Activated T-cell treated with anti-CD3 and anti-CD28 coated beads, Interleukin-2, amount 50 U/mL, for 72 hours (primary cell): ENCODE results near the gene SPINDOC. TPM values are rescaled to one million over a fixed set of nuclear protein-coding genes. Genes with fewer than 3 reads are reported as not detected.

Experiments
- ATAC-seq, 2 donors: fragments of 150-1000 bp; cut with Tn5 transposase; replicated peaks in 1 of 2; 2 replicates each; pipeline ENCODE4 v1.10.0; 2021; ENCODE audit warnings: moderate library complexity in 2 of 2, mild to moderate bottlenecking in 1 of 2
- DNase-seq, 2 donors: peaks; one replicate each; pipeline ENCODE4 v3.0.0; 2021 to 2022; ENCODE audit warnings: mixed read lengths in 1 of 2
- H3K27ac Mint-ChIP-seq: one replicate; pipeline ENCODE4 v1.8.0; 2022; ENCODE audit warnings: mild to moderate bottlenecking, moderate library complexity, mixed read lengths
- H3K27me3 Mint-ChIP-seq: one replicate; pipeline ENCODE4 v1.8.0; 2022; ENCODE audit warnings: low read depth, mixed read lengths
- H3K36me3 Mint-ChIP-seq, 2 donors: one replicate each; pipeline ENCODE4 v1.8.0; 2022; ENCODE audit warnings: mixed read lengths in 2 of 2, mild to moderate bottlenecking in 1 of 2; ENCODE audit not compliant: insufficient read depth in 2 of 2
- H3K4me1 Mint-ChIP-seq: one replicate; pipeline ENCODE4 v1.8.0; 2022; ENCODE audit warnings: low read depth, mixed read lengths
- H3K4me3 Mint-ChIP-seq, 2 donors: one replicate each; pipeline ENCODE4 v1.8.0; 2022; ENCODE audit warnings: mild to moderate bottlenecking in 2 of 2, mixed read lengths in 2 of 2, moderate library complexity in 2 of 2
- H3K9me3 Mint-ChIP-seq, 2 donors: one replicate each; pipeline ENCODE4 v1.8.0; 2022; ENCODE audit warnings: mixed read lengths in 2 of 2
- total RNA-seq, 2 donors: library from RNA; stranded (reverse); gene quantifications; one replicate each; pipeline ENCODE4 v1.2.3, GENCODE V29; 2022

The SPINDOC gene
- total RNA-seq, 2 donors from 2014 or later, result 21.9 to 26.7 TPM

DNA sequence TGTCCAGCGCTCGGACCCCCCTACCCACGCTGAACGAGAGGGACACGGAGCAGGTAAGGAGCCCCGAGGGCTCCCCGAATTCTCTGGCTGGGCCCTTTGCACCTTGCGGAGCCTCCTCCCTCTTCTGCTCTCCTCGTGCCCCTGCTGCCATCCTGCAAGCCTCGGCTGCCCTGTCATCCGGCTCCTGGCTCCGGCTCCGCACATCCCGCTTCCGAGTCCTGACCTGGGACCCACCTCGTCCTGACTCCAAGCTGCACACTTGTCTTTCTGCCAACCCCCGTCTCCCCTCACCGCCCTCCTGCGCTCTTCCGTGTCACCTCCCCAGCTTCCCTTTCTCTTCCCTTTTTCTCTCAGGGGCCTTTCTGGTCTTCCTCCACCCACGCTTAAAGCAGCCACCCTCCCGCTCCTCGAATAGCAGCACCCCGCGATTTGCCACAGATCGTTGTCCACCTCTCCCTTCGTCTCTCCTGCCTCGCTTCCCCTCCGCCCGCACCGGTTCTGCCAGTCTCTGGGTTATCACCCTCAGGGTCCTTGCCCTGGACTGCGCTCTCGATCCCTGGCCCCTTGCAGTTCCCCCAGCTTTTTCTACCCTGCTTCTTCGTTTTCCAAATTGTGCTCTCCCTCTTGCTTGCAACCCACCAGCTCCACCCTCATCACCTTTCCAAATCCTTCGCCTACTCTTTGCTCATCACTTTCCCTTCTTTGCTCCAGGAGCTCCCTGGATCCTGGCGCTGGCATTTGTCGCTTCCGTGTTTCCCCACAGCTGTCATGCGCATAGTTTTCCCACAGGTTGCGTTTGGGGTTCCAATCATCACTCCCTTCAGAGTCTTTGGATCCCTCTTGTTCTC is 26.5 kb downstream of the SPINDOC start:
- H3K36me3 Mint-ChIP-seq, result peaks cover 11 to 14% of the 10 kb centered on the region in 2 donors
- H3K9me3 Mint-ChIP-seq, result no peaks in the 10 kb centered on the region
- ATAC-seq (no peak), DNase-seq (peak; percentile 38 to 49)
- peak overlapping the region; percentile 92 to 94 for H3K4me3 Mint-ChIP-seq
- H3K27me3 Mint-ChIP-seq, result no peaks in the 10 kb centered on the region
- peak overlapping the region; percentile 87 for H3K27ac Mint-ChIP-seq
- peaks cover 66% of the 10 kb centered on the region for H3K4me1 Mint-ChIP-seq

DNA sequence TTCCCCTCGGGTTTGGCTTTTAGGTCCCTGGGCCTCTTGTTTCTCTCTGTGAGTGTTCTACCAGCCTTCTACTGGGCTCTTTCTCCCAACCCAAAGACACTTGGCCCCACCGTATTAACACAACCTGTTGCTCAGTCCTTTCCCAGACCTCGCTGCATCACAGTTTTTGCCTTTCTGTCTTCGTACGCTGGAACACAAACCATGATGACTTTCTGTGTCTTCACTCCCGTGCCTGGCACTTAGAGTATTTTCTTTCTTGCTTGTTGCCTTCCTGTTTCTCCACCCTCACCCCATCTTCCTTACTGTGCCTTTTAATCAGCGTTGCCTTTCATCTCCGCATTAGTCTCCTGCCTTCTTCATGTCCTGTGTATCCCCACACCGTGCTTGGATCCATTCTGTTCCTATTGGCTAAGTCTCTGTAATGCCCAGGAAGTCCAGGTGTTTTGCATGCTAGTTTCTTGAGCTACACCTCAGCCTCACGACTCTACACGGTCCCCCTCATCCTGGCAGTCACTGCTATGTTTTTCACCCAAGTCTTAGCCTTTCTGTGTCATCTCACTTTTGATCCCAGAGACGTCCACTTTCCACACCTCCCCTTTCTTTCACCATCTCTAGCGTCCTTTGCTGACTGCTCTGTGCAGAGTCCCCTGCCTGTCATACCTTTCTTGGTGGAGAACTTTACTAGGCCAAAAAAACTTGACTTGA is 27.3 kb downstream of the SPINDOC start:
- Mint-ChIP-seq H3K9me3 (no peaks in the 10 kb centered on the region), H3K36me3 (peaks cover 11 to 14% of the 10 kb centered on the region in 2 donors), H3K4me3 (peak overlapping the region; percentile 92 to 94), H3K27me3 (no peaks in the 10 kb centered on the region), H3K27ac (peak overlapping the region; percentile 87), H3K4me1 (peaks cover 62% of the 10 kb centered on the region)
- ATAC-seq (no peak), DNase-seq (peak in 1 of 2 donors; percentile 9)

DNA sequence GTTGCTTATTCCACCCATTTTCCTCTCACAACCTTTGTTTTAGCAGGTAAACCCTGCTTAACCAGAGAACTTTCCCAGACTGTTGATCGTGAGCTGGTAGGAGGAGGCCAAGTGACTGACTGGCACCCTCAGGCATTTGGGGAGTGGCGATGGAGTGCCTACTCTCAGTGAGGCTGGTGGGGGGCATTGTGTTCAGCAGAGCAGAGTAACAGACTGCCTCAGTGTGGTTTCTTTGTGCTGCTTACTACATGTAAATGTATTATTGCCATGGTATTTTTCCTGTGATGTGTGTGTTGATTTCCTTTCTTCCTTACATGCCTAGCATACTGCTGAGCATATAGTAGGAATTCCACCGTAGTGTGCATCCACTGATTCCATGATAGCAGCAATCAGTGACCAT is 28.3 kb downstream of the SPINDOC start:
- peak overlapping the region; percentile 92 to 94 for H3K4me3 Mint-ChIP-seq
- H3K27ac Mint-ChIP-seq, result peak overlapping the region; percentile 31
- no peaks in the 10 kb centered on the region for H3K27me3 Mint-ChIP-seq
- peaks cover 68% of the 10 kb centered on the region for H3K4me1 Mint-ChIP-seq
- ATAC-seq (no peak), DNase-seq (no peak)
- no peaks in the 10 kb centered on the region for H3K9me3 Mint-ChIP-seq
- H3K36me3 Mint-ChIP-seq, result peaks cover 11 to 14% of the 10 kb centered on the region in 2 donors

DNA sequence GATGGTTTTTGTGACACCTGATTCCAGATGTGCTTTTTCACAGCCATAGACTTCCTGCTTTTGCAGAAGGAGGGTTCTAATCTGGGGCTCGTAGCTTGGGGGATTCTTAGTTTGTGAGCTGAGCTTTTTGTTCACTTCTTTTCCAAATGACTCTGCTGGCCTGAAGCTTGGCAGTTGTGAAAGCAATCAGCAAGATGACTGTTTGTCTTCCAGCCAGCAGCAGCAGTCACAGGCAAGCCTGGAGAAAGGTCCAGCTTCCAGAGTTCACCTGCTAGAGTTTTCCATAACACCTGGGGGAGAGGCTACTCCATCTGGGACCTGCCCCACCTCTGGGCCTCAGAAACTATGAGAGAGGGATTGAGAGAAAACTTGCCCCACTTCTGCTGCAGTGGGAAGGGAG is 29.8 kb downstream of the SPINDOC start:
- H3K36me3 Mint-ChIP-seq, result peaks cover 11 to 14% of the 10 kb centered on the region in 2 donors
- peak overlapping the region in 1 of 2 donors; percentile 46 for H3K4me3 Mint-ChIP-seq
- H3K27me3 Mint-ChIP-seq, result no peaks in the 10 kb centered on the region
- ATAC-seq (no peak), DNase-seq (no peak)
- H3K27ac Mint-ChIP-seq, result peak overlapping the region; percentile 73
- peaks cover 68% of the 10 kb centered on the region for H3K4me1 Mint-ChIP-seq
- no peaks in the 10 kb centered on the region for H3K9me3 Mint-ChIP-seq

DNA sequence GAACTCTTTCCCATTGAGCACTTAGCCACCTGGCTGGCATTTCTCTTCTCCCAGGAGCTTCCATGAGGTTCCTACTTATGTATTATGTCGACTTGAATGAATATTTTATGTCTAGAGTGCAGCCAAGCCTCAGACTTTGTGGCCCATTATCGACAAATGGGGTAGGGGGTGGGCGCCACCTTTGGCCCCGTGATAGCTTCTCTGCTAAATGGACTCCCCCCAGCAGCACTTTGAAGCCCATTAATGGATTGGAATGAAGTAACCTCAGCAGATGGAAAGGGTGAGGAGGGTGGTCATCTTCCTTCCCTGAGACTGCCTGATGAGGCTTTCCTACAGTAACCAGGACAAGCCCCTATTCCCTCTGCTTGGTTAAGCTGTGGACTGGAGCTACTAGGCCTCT is 31.6 kb downstream of the SPINDOC start:
- H3K36me3 Mint-ChIP-seq, result peaks cover 9 to 13% of the 10 kb centered on the region in 2 donors
- H3K4me3 Mint-ChIP-seq, result no peak overlapping the region
- DNase-seq, result no peak
- no peaks in the 10 kb centered on the region for H3K27me3 Mint-ChIP-seq
- H3K27ac Mint-ChIP-seq, result no peak overlapping the region
- H3K9me3 Mint-ChIP-seq, result no peaks in the 10 kb centered on the region
- H3K4me1 Mint-ChIP-seq, result peaks cover 80% of the 10 kb centered on the region
- no peak for ATAC-seq

DNA sequence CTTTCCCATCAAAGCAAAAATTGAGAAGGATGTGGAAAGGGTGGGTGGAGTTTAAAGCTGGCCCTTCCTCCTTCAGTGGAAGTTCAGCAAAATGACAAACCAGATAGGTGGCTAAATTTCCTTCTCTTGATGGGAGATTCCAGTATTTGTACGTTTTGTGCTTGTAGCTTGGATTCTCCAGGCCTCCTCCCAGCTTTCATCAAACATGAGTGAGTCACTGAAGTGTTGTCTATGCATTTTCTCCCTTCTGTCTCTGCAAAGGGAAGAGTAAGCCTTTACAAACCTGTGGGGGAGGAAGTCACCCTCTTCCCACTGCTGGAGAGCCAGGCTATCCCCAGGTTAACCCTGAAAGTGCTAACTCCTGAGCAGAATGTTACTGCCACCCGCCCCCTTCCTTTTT is 32.0 kb downstream of the SPINDOC start:
- Mint-ChIP-seq H3K9me3 (no peaks in the 10 kb centered on the region), H3K27ac (no peak overlapping the region), H3K27me3 (no peaks in the 10 kb centered on the region), H3K4me3 (no peak overlapping the region), H3K36me3 (peaks cover 5 to 11% of the 10 kb centered on the region in 2 donors), H3K4me1 (peaks cover 78% of the 10 kb centered on the region)
- DNase-seq (no peak), ATAC-seq (no peak)

DNA sequence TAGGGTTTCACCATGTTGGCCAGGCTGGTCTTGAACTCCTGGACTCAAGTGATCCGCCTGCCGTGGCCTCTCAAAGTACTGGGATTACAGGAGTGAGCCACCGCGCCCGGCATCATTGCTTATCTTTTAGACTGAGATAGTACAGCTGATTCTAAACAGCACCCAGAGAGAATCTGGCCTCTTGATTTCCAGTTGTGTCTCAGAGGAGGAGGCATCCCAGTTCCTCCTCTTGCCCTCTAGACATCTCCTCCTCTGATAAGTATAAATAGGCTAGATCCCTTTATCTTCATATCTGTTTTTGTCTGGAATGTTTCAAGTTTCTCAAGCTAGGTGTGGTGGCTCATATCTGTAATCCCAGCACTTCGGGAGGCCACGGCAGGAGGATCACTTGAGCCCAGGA is 32.7 kb downstream of the SPINDOC start:
- Mint-ChIP-seq H3K4me3 (no peak overlapping the region), H3K27ac (no peak overlapping the region), H3K36me3 (peaks cover 0 to 9% of the 10 kb centered on the region in 2 donors), H3K4me1 (peaks cover 78% of the 10 kb centered on the region), H3K9me3 (no peaks in the 10 kb centered on the region), H3K27me3 (no peaks in the 10 kb centered on the region)
- ATAC-seq, result no peak
- DNase-seq, result no peak

DNA sequence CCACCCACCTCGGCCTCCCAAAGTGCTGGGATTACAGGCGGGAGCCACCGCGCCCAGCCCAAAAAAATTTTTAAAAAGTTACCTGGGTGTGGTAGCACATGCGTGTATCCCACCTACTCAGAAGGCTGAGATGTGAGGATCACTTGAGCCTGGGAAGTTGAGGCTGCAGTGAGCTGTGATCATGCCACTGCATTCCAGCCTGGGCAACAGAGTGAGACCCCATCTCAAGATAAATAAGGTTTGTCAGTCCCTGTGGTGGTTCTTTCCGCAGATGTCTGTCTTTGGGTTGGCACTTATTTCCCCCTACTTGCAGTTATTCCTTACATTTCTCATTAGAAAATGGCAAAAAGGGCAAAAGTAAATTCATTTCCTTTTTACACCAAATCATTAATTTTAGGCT is 33.6 kb downstream of the SPINDOC start:
- no peak for ATAC-seq
- no peak overlapping the region for H3K4me3 Mint-ChIP-seq
- peaks cover 0 to 9% of the 10 kb centered on the region in 2 donors for H3K36me3 Mint-ChIP-seq
- no peak for DNase-seq
- no peaks in the 10 kb centered on the region for H3K27me3 Mint-ChIP-seq
- H3K27ac Mint-ChIP-seq, result no peak overlapping the region
- peaks cover 78% of the 10 kb centered on the region for H3K4me1 Mint-ChIP-seq
- no peaks in the 10 kb centered on the region for H3K9me3 Mint-ChIP-seq

DNA sequence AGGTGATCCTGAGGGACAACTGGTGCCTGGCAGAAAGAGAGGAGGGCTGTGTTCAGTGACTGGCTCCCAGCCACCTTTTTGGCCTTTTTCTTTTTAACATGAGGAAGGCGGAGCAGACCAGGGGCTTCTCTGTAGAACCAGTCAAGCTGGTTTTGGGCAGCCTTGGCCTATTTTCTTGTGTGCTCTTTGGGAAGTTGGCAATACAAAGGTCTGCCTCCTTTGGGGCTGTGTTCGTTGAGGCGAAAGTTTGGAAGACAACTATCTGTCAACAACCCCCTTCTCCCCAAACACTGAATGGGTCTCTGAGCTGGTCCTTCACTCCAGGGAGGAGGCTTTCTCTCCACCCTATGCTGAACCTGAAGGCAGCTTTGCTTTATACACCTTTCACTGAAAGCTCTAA is 34.1 kb downstream of the SPINDOC start:
- ATAC-seq, result no peak
- Mint-ChIP-seq H3K36me3 (peaks cover 0 to 9% of the 10 kb centered on the region in 2 donors), H3K9me3 (no peaks in the 10 kb centered on the region), H3K4me3 (no peak overlapping the region), H3K4me1 (peaks cover 78% of the 10 kb centered on the region), H3K27ac (peak overlapping the region; percentile 14), H3K27me3 (no peaks in the 10 kb centered on the region)
- no peak for DNase-seq

DNA sequence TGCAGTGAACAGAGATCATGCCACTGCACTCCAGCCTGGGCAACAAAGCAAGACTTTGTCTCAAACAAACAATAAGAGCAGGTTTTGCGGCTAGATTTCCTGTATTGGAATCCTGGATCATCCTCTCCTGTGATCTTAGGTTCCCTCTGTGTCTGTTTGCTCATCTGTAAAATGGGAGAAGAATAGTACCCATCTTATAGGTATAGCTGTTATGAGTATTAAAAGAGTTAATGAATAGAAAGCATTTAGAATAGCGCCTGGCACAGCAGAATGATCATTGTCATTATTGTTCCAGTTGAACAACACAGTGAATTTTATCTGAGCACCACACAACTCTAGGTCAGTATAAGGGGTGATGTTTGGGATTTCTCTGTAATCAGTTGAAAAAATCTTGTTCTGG is 36.4 kb downstream of the SPINDOC start:
- no peak for DNase-seq
- Mint-ChIP-seq H3K9me3 (no peaks in the 10 kb centered on the region), H3K4me3 (no peak overlapping the region), H3K4me1 (peaks cover 68% of the 10 kb centered on the region), H3K27me3 (no peaks in the 10 kb centered on the region), H3K27ac (peak overlapping the region; percentile 27), H3K36me3 (peaks cover 0 to 7% of the 10 kb centered on the region in 2 donors)
- ATAC-seq, result no peak

DNA sequence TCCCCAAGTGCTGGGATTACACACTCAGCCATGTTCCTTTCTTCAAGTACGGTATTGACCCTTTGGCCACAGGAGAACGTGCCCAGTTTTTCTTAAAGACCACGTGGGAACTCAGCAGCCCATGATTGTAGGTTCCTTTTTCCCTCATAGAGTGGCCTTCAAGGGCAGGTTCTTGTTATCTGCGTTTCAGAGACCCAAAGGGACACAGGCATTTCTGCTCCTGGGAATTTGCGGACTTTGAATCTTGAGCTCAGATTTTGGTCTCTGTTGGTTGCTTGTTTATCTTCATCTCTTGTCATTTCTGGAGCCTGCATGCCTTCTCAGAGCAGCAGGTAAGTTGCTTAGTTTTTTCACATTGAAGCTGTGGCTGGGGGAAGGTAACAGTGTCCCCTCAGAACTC is 37.7 kb downstream of the SPINDOC start:
- DNase-seq, result no peak
- H3K27ac Mint-ChIP-seq, result peak overlapping the region; percentile 83
- H3K27me3 Mint-ChIP-seq, result no peaks in the 10 kb centered on the region
- peaks cover 73% of the 10 kb centered on the region for H3K4me1 Mint-ChIP-seq
- peak overlapping the region; percentile 73 to 88 for H3K4me3 Mint-ChIP-seq
- no peak for ATAC-seq
- no peaks in the 10 kb centered on the region for H3K9me3 Mint-ChIP-seq
- peaks cover 0 to 12% of the 10 kb centered on the region in 2 donors for H3K36me3 Mint-ChIP-seq

DNA sequence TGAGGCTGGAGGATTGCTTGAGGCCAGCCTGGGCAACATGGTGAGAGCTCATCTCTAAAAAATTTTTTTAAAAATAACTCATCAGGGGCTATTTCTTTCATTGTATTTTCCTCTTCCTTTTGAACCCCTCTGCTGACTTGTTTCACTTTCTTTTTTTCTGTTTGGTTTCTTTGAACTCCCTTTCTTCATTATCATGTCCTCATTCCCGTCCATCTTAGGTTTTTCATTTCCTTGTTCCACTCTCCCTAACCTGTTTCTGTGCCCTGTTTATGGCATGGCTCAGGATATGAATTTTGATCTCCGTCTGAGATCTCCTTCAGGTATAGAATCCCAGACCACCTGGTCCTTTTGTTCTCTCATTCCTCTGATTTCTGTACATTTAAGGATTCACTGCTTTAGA is 38.1 kb downstream of the SPINDOC start:
- H3K27ac Mint-ChIP-seq, result peak overlapping the region; percentile 83
- no peak for DNase-seq
- H3K36me3 Mint-ChIP-seq, result peaks cover 0 to 12% of the 10 kb centered on the region in 2 donors
- H3K4me3 Mint-ChIP-seq, result peak overlapping the region; percentile 73 to 88
- H3K9me3 Mint-ChIP-seq, result no peaks in the 10 kb centered on the region
- H3K4me1 Mint-ChIP-seq, result peaks cover 75% of the 10 kb centered on the region
- ATAC-seq, result peak; percentile 11 to 53
- no peaks in the 10 kb centered on the region for H3K27me3 Mint-ChIP-seq

DNA sequence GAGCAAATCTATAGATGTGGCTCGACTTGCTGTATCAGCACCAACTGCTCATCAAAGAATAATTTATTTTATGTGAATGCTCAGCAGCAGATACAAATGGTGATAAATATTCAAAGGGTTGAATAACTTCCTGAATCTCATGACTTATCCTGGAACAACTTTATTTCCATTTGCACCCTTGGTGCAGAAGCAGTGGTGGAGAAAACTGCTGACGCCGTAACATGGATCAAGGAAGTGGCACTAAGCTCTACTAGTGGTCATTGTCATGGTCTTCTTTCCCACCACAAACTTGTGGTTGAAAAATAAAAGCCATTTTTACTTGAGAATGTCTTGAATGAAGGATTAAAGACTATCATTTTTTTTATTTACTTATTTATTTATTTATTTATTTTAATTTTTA is 40.2 kb downstream of the SPINDOC start:
- Mint-ChIP-seq H3K27me3 (no peaks in the 10 kb centered on the region), H3K4me3 (peak overlapping the region in 1 of 2 donors; percentile 40), H3K27ac (no peak overlapping the region), H3K9me3 (no peaks in the 10 kb centered on the region), H3K36me3 (peaks cover 0 to 12% of the 10 kb centered on the region in 2 donors), H3K4me1 (peaks cover 68% of the 10 kb centered on the region)
- ATAC-seq, result no peak
- no peak for DNase-seq
